ENCODE data around the gene UPF1.

DNA sequence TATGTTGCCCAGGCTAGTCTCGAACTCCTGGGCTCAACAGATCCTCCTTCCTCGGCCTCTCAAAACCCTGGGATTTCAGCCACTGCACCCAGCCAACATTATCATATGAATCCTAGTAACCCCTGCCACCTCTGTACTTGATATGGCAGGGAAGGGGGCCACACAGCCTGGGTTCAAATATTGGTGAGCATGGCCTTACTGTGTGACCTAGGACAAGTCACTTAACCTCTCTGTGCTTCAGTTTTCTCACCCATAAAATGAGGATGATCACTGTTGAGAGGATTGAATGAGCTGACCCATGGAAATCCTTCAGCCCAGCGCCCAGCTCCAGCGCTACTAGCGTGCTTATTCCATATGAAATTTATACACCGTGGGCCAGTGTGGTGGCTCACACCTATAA lies 37.1 kb upstream of the UPF1 start:
- TF ChIP-seq GATA2 (IDR thresholded peaks at IDR 0.05; ENCODE audit: low read depth, low read length) (no peak), GATA3 (IDR thresholded peaks at IDR 0.05; ENCODE audit: low read depth, low read length) (no peak)
